Osteoblast (primary cell): Measurements from ENCODE around the gene MEGF11. TPM values are rescaled to one million over a fixed set of nuclear protein-coding genes. Genes with fewer than 3 reads are reported as not detected.

Experiments used
- DNase-seq: peaks from one replicate; pipeline ENCODE4 v3.0.0; 2011; ENCODE audit warnings: low spot score, mixed read lengths; ENCODE audit not compliant: insufficient read length; ENCODE audit errors: missing footprints
- H2AFZ ChIP-seq: 2 replicates; pipeline ENCODE4 v1.6.0; 2011; ENCODE audit warnings: mild to moderate bottlenecking, low read length
- H3K27ac ChIP-seq: 2 replicates; pipeline ENCODE4 v1.5.1; 2011; ENCODE audit warnings: mild to moderate bottlenecking, low read depth, low read length, moderate library complexity
- H3K27me3 ChIP-seq: 2 replicates; pipeline ENCODE4 v1.6.0; 2012; ENCODE audit warnings: mild to moderate bottlenecking, control low read depth, inconsistent platforms, low read length, moderate library complexity; ENCODE audit not compliant: insufficient read depth
- H3K36me3 ChIP-seq: 2 replicates; pipeline ENCODE4 v1.5.1; 2011; ENCODE audit warnings: mild to moderate bottlenecking, low read length, control low read depth, moderate library complexity; ENCODE audit not compliant: insufficient read depth
- H3K4me1 ChIP-seq: 2 replicates; pipeline ENCODE4 v1.5.1; 2011; ENCODE audit warnings: mild to moderate bottlenecking, low read length, control low read depth, moderate library complexity; ENCODE audit not compliant: insufficient read depth
- H3K4me2 ChIP-seq: 2 replicates; pipeline ENCODE4 v1.6.0; 2011; ENCODE audit warnings: mild to moderate bottlenecking, low read length; ENCODE audit not compliant: insufficient read depth
- H3K4me3 ChIP-seq: fragments of 200-600 bp; sonication (generic); 3 replicates; pipeline ENCODE4 v1.5.1; 2012; ENCODE audit warnings: mild to moderate bottlenecking, low read length, inconsistent platforms; ENCODE audit not compliant: insufficient read depth
- H3K79me2 ChIP-seq: 2 replicates; pipeline ENCODE4 v1.6.0; 2012; ENCODE audit warnings: mild to moderate bottlenecking, low read length, control low read depth, inconsistent platforms; ENCODE audit not compliant: insufficient read depth
- H3K9me3 ChIP-seq: 2 replicates; pipeline ENCODE4 v1.5.1; 2011; ENCODE audit warnings: low read depth, low read length, control low read depth
- H4K20me1 ChIP-seq: 2 replicates; pipeline ENCODE4 v1.6.0; 2012; ENCODE audit warnings: mild to moderate bottlenecking, low read length, control low read depth; ENCODE audit not compliant: insufficient read depth
- total RNA-seq: library from RNA; depleted of rRNA; stranded (reverse); fragments of >200 nt; gene quantifications from 2 replicates; pipeline ENCODE4 v1.2.3, GENCODE V29; 2012
- TF ChIP-seq, protein P1 (sequence below): IDR thresholded peaks from 2 replicates; pipeline ENCODE4 v1.5.1; 2011; ENCODE audit warnings: mild to moderate bottlenecking, low read depth, low read length, moderate library complexity; ENCODE audit errors: extremely low read depth

Gene MEGF11
- total RNA-seq, 1 donor, result not detected

DNA sequence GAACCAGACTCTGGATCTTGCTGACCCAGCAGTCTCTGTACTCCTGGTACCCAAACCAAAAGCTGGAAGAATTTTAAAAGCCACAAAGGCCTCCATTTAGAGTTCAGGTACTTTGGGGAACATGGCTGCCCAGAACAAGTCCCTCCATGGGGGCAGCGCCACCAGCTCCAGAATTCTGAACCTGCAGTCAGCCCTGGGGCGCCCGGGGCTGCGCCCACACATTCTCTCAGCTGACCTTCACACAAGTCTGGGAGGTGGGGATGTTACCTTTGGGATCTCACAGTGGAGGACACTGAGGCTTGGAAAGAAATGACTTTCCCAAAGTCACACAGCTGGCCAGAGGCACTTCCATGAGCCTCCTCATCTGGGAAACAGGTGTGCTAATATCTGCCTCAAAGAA lies 229.4 kb downstream of the MEGF11 start:
- no peaks in the 10 kb centered on the region for H3K4me1 ChIP-seq
- H3K9me3 ChIP-seq, result no peaks in the 10 kb centered on the region
- TF ChIP-seq, protein P1, sequence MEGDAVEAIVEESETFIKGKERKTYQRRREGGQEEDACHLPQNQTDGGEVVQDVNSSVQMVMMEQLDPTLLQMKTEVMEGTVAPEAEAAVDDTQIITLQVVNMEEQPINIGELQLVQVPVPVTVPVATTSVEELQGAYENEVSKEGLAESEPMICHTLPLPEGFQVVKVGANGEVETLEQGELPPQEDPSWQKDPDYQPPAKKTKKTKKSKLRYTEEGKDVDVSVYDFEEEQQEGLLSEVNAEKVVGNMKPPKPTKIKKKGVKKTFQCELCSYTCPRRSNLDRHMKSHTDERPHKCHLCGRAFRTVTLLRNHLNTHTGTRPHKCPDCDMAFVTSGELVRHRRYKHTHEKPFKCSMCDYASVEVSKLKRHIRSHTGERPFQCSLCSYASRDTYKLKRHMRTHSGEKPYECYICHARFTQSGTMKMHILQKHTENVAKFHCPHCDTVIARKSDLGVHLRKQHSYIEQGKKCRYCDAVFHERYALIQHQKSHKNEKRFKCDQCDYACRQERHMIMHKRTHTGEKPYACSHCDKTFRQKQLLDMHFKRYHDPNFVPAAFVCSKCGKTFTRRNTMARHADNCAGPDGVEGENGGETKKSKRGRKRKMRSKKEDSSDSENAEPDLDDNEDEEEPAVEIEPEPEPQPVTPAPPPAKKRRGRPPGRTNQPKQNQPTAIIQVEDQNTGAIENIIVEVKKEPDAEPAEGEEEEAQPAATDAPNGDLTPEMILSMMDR, result no peak
- DNase-seq, result no peak
- no peaks in the 10 kb centered on the region for H4K20me1 ChIP-seq
- no peak overlapping the region for H3K27ac ChIP-seq
- H3K4me2 ChIP-seq, result no peak overlapping the region
- no peak overlapping the region for H3K4me3 ChIP-seq
- H2AFZ ChIP-seq, result no peak overlapping the region
- peaks cover 18% of the 10 kb centered on the region for H3K27me3 ChIP-seq
- no peaks in the 10 kb centered on the region for H3K79me2 ChIP-seq
- no peaks in the 10 kb centered on the region for H3K36me3 ChIP-seq

- DNase-seq, result no peak
These were observed 230.1 kb downstream of the MEGF11 start for GRCh38 chr15:66023311-66023972.

GRCh38 chr15:66022163-66022525 lies 231.4 kb downstream of the MEGF11 start:
- H3K79me2 ChIP-seq, result no peaks in the 10 kb centered on the region
- TF ChIP-seq, protein P1, result no peak
- no peaks in the 10 kb centered on the region for H3K9me3 ChIP-seq
- no peak overlapping the region for H3K27ac ChIP-seq
- DNase-seq, result no peak
- H4K20me1 ChIP-seq, result no peaks in the 10 kb centered on the region
- H2AFZ ChIP-seq, result no peak overlapping the region
- no peak overlapping the region for H3K4me2 ChIP-seq
- H3K4me1 ChIP-seq, result no peaks in the 10 kb centered on the region
- no peaks in the 10 kb centered on the region for H3K36me3 ChIP-seq
- H3K27me3 ChIP-seq, result peaks cover 18% of the 10 kb centered on the region
- no peak overlapping the region for H3K4me3 ChIP-seq

More at GRCh38 chr15:66023311-66023972, 230.1 kb downstream of the MEGF11 start:
- Histone ChIP-seq H2AFZ (no peak overlapping the region), H3K9me3 (no peaks in the 10 kb centered on the region), H3K27me3 (peaks cover 18% of the 10 kb centered on the region), H3K79me2 (no peaks in the 10 kb centered on the region), H3K4me3 (no peak overlapping the region), H3K4me2 (no peak overlapping the region), H3K27ac (no peak overlapping the region), H3K36me3 (no peaks in the 10 kb centered on the region), H4K20me1 (no peaks in the 10 kb centered on the region), H3K4me1 (no peaks in the 10 kb centered on the region)
- TF ChIP-seq, protein P1, result no peak

DNA sequence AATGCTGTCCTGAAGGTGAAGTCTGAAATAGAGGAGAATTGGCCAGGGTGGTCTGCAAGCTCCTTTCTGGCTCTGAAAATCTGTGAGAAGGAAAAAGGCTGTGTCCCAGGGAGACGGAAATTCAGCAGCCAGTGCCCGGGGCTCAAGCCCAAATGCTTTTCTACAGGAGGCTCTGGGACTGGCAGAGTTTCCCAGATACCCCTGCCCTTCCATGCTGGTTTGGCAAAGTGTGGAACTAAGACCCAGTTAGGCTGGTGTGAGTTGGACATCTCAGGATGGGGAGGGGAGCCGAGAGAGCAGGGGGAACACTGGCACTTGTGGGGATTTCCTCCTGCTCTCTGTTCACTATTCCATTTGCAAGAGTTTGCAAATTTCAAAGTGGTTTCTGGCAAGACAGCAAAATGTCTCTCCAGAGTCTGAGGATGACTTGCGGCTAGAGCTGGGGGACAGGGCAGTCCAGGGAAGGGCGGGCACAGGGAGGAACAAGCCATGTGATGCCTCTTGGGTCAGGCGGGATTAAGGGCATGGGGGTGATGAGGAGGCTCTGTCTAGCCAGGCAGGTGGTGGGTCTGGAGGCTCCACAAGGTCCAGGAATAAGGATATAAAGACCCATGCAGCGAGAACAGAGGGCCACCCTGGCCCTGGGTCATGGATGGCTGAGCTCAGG lies 231.9 kb downstream of the MEGF11 start:
- TF ChIP-seq, protein P1, result no peak
- no peaks in the 10 kb centered on the region for H3K36me3 ChIP-seq
- H3K4me2 ChIP-seq, result no peak overlapping the region
- H3K9me3 ChIP-seq, result no peaks in the 10 kb centered on the region
- H2AFZ ChIP-seq, result no peak overlapping the region
- no peak overlapping the region for H3K27ac ChIP-seq
- no peaks in the 10 kb centered on the region for H4K20me1 ChIP-seq
- H3K27me3 ChIP-seq, result peaks cover 18% of the 10 kb centered on the region
- H3K4me3 ChIP-seq, result no peak overlapping the region
- no peaks in the 10 kb centered on the region for H3K4me1 ChIP-seq
- H3K79me2 ChIP-seq, result no peaks in the 10 kb centered on the region
- DNase-seq, result no peak
